HG03280 (cell line): ENCODE data around the gene AMN.
"Not testable (repeated sequence)": the region's sequence is repeated elsewhere in the genome, so short reads cannot be mapped to it uniquely, and the experiment has no call there.

ENCODE experiments used
- ATAC-seq: cut with Tn5 transposase; IDR thresholded peaks from one replicate; pipeline ENCODE4 v1.9.1; 2021; ENCODE audit warnings: mild to moderate bottlenecking, moderate library complexity; ENCODE audit not compliant: unreplicated experiment

Gene AMN

GRCh38 chr14:102911991-102912761 lies 10.3 kb upstream of the AMN start:
- no peak for ATAC-seq

- no peak for ATAC-seq
Observed at GRCh38 chr14:102913341-102914211, 8.9 kb upstream of the AMN start.

- ATAC-seq, result no peak
Observed at GRCh38 chr14:102914474-102915291, 7.8 kb upstream of the AMN start.

- no peak for ATAC-seq
Observed at GRCh38 chr14:102915292-102916110, 7.0 kb upstream of the AMN start.

- ATAC-seq, result no peak
Observed at GRCh38 chr14:102916347-102917055, 6.0 kb upstream of the AMN start.

- no peak for ATAC-seq
Observed at GRCh38 chr14:102917056-102917385, 5.4 kb upstream of the AMN start.

GRCh38 chr14:102917469-102918211 lies 4.8 kb upstream of the AMN start:
- ATAC-seq, result no peak

GRCh38 chr14:102918438-102918837 lies 4.0 kb upstream of the AMN start:
- no peak for ATAC-seq

GRCh38 chr14:102920273-102920997 lies 2.0 kb upstream of the AMN start:
- ATAC-seq, result no peak

- no peak for ATAC-seq
Observed at GRCh38 chr14:102920998-102921304, 1.5 kb upstream of the AMN start.

- ATAC-seq, result no peak
Observed at GRCh38 chr14:102923201-102923924, 900 bp downstream of the AMN start.

GRCh38 chr14:102923925-102924486 lies 1.5 kb downstream of the AMN start:
- ATAC-seq, result no peak

- ATAC-seq, result no peak
Observed at GRCh38 chr14:102924632-102925588, 2.4 kb downstream of the AMN start.

- no peak for ATAC-seq
Observed at GRCh38 chr14:102925646-102926045, 3.2 kb downstream of the AMN start.

GRCh38 chr14:102926104-102926503 lies 3.6 kb downstream of the AMN start:
- ATAC-seq, result no peak

- ATAC-seq, result not testable (repeated sequence)
Observed at GRCh38 chr14:102926840-102927239, 4.4 kb downstream of the AMN start.
